Measurements from ENCODE around the gene RNASEH1.

RNASEH1 gene

GRCh38 chr2:3527886-3528785 is 30.0 kb downstream of the RNASEH1 start:
- no peaks in the 10 kb centered on the region for H3K36me3 ChIP-seq (ENCODE audit: insufficient read depth, low read length)
- H3F3A ChIP-seq (ENCODE audit: low read depth): no peaks in the 10 kb centered on the region
- no peaks in the 10 kb centered on the region for H3K9me2 ChIP-seq (replicated peaks; ENCODE audit: low read depth, low read length)
- H3K4me1 ChIP-seq (ENCODE audit: insufficient read depth, low read length, poor library complexity, severe bottlenecking): no peaks in the 10 kb centered on the region
- H3K9me3 ChIP-seq (ENCODE audit: insufficient read depth, low read depth, low read length): no peaks in the 10 kb centered on the region
- no peaks in the 10 kb centered on the region for H4K20me1 ChIP-seq (ENCODE audit: insufficient read depth, low read length, poor library complexity, severe bottlenecking)
- no peak overlapping the region for H3K4me2 ChIP-seq (ENCODE audit: low read depth, low read length, poor library complexity, severe bottlenecking)
- no peak overlapping the region for H2AFZ ChIP-seq (ENCODE audit: low read length)
- no peak overlapping the region for H3K9ac ChIP-seq (ENCODE audit: low read depth, low read length, poor library complexity, severe bottlenecking)
- no peak for TF ChIP-seq EZH2phosphoT487 (IDR thresholded peaks at IDR 0.05; ENCODE audit: borderline replicate concordance)
- TF ChIP-seq, protein P1, sequence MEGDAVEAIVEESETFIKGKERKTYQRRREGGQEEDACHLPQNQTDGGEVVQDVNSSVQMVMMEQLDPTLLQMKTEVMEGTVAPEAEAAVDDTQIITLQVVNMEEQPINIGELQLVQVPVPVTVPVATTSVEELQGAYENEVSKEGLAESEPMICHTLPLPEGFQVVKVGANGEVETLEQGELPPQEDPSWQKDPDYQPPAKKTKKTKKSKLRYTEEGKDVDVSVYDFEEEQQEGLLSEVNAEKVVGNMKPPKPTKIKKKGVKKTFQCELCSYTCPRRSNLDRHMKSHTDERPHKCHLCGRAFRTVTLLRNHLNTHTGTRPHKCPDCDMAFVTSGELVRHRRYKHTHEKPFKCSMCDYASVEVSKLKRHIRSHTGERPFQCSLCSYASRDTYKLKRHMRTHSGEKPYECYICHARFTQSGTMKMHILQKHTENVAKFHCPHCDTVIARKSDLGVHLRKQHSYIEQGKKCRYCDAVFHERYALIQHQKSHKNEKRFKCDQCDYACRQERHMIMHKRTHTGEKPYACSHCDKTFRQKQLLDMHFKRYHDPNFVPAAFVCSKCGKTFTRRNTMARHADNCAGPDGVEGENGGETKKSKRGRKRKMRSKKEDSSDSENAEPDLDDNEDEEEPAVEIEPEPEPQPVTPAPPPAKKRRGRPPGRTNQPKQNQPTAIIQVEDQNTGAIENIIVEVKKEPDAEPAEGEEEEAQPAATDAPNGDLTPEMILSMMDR (conservative IDR thresholded peaks at IDR 0.05; ENCODE audit: low read length): no peak
- H3K4me3 ChIP-seq (ENCODE audit: low read length, poor library complexity, severe bottlenecking): no peak overlapping the region
- no peaks in the 10 kb centered on the region for H3K79me2 ChIP-seq (ENCODE audit: insufficient read depth, low read length)
- H3K27me3 ChIP-seq (ENCODE audit: insufficient read depth, low read length, poor library complexity, severe bottlenecking): no peaks in the 10 kb centered on the region

DNA sequence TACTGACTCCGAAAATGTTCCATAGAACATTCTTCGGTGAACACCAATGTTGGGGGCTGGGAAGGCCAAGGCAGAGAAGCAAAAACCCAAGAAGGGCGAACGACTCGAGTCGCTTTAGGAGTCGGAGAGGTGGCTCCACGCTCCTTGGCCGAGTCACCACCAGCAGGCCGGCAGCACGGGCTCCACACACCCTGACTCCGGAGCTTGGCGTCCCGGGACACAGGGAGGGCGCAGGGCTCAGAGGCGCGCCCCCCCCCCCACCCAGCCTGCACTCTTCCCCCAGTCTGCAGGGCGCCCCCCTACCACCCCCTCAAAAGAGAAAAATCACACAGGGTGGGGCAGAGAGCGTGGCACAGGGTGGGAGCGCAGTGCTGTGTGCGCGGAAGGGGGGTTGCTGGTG is 31.3 kb downstream of the RNASEH1 start:
- no peaks in the 10 kb centered on the region for H4K20me1 ChIP-seq (ENCODE audit: insufficient read depth, low read length, poor library complexity, severe bottlenecking)
- H3K9me2 ChIP-seq (replicated peaks; ENCODE audit: low read depth, low read length): no peaks in the 10 kb centered on the region
- no peaks in the 10 kb centered on the region for H3K4me1 ChIP-seq (ENCODE audit: insufficient read depth, low read length, poor library complexity, severe bottlenecking)
- H3K4me3 ChIP-seq (ENCODE audit: low read length, poor library complexity, severe bottlenecking): no peak overlapping the region
- H2AFZ ChIP-seq (ENCODE audit: low read length): no peak overlapping the region
- H3K27me3 ChIP-seq (ENCODE audit: insufficient read depth, low read length, poor library complexity, severe bottlenecking): no peaks in the 10 kb centered on the region
- no peaks in the 10 kb centered on the region for H3F3A ChIP-seq (ENCODE audit: low read depth)
- TF ChIP-seq, protein P1 (conservative IDR thresholded peaks at IDR 0.05; ENCODE audit: low read length): no peak
- TF ChIP-seq EZH2phosphoT487 (IDR thresholded peaks at IDR 0.05; ENCODE audit: borderline replicate concordance): no peak
- H3K9me3 ChIP-seq (ENCODE audit: insufficient read depth, low read depth, low read length): no peaks in the 10 kb centered on the region
- no peaks in the 10 kb centered on the region for H3K79me2 ChIP-seq (ENCODE audit: insufficient read depth, low read length)
- no peaks in the 10 kb centered on the region for H3K36me3 ChIP-seq (ENCODE audit: insufficient read depth, low read length)
- H3K9ac ChIP-seq (ENCODE audit: low read depth, low read length, poor library complexity, severe bottlenecking): no peak overlapping the region
- no peak overlapping the region for H3K4me2 ChIP-seq (ENCODE audit: low read depth, low read length, poor library complexity, severe bottlenecking)

GRCh38 chr2:3523551-3524041 is 34.5 kb downstream of the RNASEH1 start:
- no peaks in the 10 kb centered on the region for H3K27me3 ChIP-seq (ENCODE audit: insufficient read depth, low read length, poor library complexity, severe bottlenecking)
- no peak overlapping the region for H3K4me3 ChIP-seq (ENCODE audit: low read length, poor library complexity, severe bottlenecking)
- H3K9ac ChIP-seq (ENCODE audit: low read depth, low read length, poor library complexity, severe bottlenecking): no peak overlapping the region
- no peak overlapping the region for H2AFZ ChIP-seq (ENCODE audit: low read length)
- H3K79me2 ChIP-seq (ENCODE audit: insufficient read depth, low read length): peaks cover 14% of the 10 kb centered on the region
- peaks cover 18% of the 10 kb centered on the region for H3K4me1 ChIP-seq (ENCODE audit: insufficient read depth, low read length, poor library complexity, severe bottlenecking)
- no peaks in the 10 kb centered on the region for H3K9me2 ChIP-seq (replicated peaks; ENCODE audit: low read depth, low read length)
- H3K36me3 ChIP-seq (ENCODE audit: insufficient read depth, low read length): no peaks in the 10 kb centered on the region
- H3K4me2 ChIP-seq (ENCODE audit: low read depth, low read length, poor library complexity, severe bottlenecking): no peak overlapping the region
- H3K9me3 ChIP-seq (ENCODE audit: insufficient read depth, low read depth, low read length): no peaks in the 10 kb centered on the region
- H4K20me1 ChIP-seq (ENCODE audit: insufficient read depth, low read length, poor library complexity, severe bottlenecking): no peaks in the 10 kb centered on the region
- TF ChIP-seq, protein P1 (conservative IDR thresholded peaks at IDR 0.05; ENCODE audit: low read length): no peak
- no peak for TF ChIP-seq EZH2phosphoT487 (IDR thresholded peaks at IDR 0.05; ENCODE audit: borderline replicate concordance)
- H3F3A ChIP-seq (ENCODE audit: low read depth): no peaks in the 10 kb centered on the region

Data from Loucy (cell line).